GM18861 (cell line): ENCODE measurements around the gene NR0B1.
A peak's percentile ranks its signal among the peaks of the same experiment; 100 is the strongest.

ENCODE experiments used
- ATAC-seq: cut with Tn5 transposase; IDR thresholded peaks from one replicate; pipeline ENCODE4 v1.9.1; 2021; ENCODE audit not compliant: unreplicated experiment

NR0B1 gene

GRCh38 chrX:30309139-30309571 is at the start of gene NR0B1:
Gene NR0B1 (minus strand): TSS chrX:30309390. CDS start chrX:30309363, 27 bp downstream.
- ATAC-seq = no peak

- ATAC-seq = peak; percentile 90
Measured at GRCh38 chrX:30349946-30350345, 40.8 kb upstream of the NR0B1 start.

- ATAC-seq = no peak
Measured at GRCh38 chrX:30343206-30343605, 34.0 kb upstream of the NR0B1 start.

GRCh38 chrX:30340753-30341152 is 31.6 kb upstream of the NR0B1 start:
- ATAC-seq = no peak

GRCh38 chrX:30327762-30328161 is 18.6 kb upstream of the NR0B1 start:
- no peak for ATAC-seq

GRCh38 chrX:30317308-30317707 is 8.1 kb upstream of the NR0B1 start:
- no peak for ATAC-seq

- ATAC-seq = no peak
Measured at GRCh38 chrX:30313322-30313721, 4.1 kb upstream of the NR0B1 start.

GRCh38 chrX:30312858-30313257 is 3.7 kb upstream of the NR0B1 start:
- ATAC-seq = no peak

GRCh38 chrX:30310429-30311206 is 1.4 kb upstream of the NR0B1 start:
- ATAC-seq = no peak

GRCh38 chrX:30308263-30309138 is 689 bp downstream of the NR0B1 start:
- ATAC-seq = no peak

- ATAC-seq = no peak
Measured at GRCh38 chrX:30307466-30307865, 1.7 kb downstream of the NR0B1 start.

- ATAC-seq = no peak
Measured at GRCh38 chrX:30304866-30305265, 4.3 kb downstream of the NR0B1 start.

- ATAC-seq = no peak
Measured at GRCh38 chrX:30302956-30303355, 6.2 kb downstream of the NR0B1 start.

GRCh38 chrX:30301963-30302362 is 7.2 kb downstream of the NR0B1 start:
- no peak for ATAC-seq

- no peak for ATAC-seq
Measured at GRCh38 chrX:30301208-30301607, 8.0 kb downstream of the NR0B1 start.

- ATAC-seq = no peak
Measured at GRCh38 chrX:30296408-30297254, 12.6 kb downstream of the NR0B1 start.

- peak; percentile 36 for ATAC-seq
Measured at GRCh38 chrX:30283456-30284200, 25.6 kb downstream of the NR0B1 start.

- no peak for ATAC-seq
Measured at GRCh38 chrX:30282527-30282926, 26.7 kb downstream of the NR0B1 start.

GRCh38 chrX:30280428-30280827 is 28.8 kb downstream of the NR0B1 start:
- no peak for ATAC-seq

- ATAC-seq = no peak
Measured at GRCh38 chrX:30278365-30278764, 30.8 kb downstream of the NR0B1 start.
